Measurements from ENCODE around the gene GNAQ. TPM values are rescaled to one million over a fixed set of nuclear protein-coding genes. Genes with fewer than 3 reads are reported as not detected.

Gene GNAQ
- total and polyA plus RNA-seq, 3 donors from 2014 or later, result 23.5 to 42.9 (median 39.4) TPM

DNA sequence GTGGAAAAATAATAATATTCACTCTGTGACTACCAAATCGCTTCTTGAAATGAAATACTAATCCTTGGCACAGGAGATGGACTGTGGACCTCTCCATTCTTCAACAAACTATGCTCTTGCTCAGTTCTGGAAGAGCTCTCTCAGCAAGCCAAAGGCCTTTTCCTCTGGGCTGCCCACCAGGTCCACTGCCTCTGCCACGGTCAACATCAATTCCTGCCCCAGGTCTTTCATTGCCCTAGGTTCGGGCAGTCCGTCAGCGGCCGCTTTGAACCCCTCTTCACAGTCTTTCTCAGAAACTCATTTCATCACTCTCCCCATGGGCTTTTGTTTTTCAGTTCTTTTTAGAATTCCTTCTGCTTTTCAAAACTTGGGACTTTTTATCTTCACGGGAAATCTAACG is 64.9 kb downstream of the GNAQ start:
- DNase-seq, result no peak
- Histone ChIP-seq H3K27ac (no peak overlapping the region), H3K4me3 (no peak overlapping the region), H3K4me1 (peaks cover under 1% of the 10 kb centered on the region), H3K27me3 (no peaks in the 10 kb centered on the region), H3K36me3 (ENCODE audit: low read depth, missing control alignments) (no peaks in the 10 kb centered on the region), H3K9me3 (no peaks in the 10 kb centered on the region)
- intact Hi-C loops (cut with DNase I; ENCODE audit: low total_unique reads), result no loop called here
- WGBS, 2 donors, result 92 to 95% methylated on average over 8 of the region's 8 CpGs
- TF ChIP-seq, protein P1, sequence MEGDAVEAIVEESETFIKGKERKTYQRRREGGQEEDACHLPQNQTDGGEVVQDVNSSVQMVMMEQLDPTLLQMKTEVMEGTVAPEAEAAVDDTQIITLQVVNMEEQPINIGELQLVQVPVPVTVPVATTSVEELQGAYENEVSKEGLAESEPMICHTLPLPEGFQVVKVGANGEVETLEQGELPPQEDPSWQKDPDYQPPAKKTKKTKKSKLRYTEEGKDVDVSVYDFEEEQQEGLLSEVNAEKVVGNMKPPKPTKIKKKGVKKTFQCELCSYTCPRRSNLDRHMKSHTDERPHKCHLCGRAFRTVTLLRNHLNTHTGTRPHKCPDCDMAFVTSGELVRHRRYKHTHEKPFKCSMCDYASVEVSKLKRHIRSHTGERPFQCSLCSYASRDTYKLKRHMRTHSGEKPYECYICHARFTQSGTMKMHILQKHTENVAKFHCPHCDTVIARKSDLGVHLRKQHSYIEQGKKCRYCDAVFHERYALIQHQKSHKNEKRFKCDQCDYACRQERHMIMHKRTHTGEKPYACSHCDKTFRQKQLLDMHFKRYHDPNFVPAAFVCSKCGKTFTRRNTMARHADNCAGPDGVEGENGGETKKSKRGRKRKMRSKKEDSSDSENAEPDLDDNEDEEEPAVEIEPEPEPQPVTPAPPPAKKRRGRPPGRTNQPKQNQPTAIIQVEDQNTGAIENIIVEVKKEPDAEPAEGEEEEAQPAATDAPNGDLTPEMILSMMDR (IDR thresholded peaks at IDR 0.05), result no peak
- no peak for TF ChIP-seq POLR2A (IDR thresholded peaks at IDR 0.05)

DNA sequence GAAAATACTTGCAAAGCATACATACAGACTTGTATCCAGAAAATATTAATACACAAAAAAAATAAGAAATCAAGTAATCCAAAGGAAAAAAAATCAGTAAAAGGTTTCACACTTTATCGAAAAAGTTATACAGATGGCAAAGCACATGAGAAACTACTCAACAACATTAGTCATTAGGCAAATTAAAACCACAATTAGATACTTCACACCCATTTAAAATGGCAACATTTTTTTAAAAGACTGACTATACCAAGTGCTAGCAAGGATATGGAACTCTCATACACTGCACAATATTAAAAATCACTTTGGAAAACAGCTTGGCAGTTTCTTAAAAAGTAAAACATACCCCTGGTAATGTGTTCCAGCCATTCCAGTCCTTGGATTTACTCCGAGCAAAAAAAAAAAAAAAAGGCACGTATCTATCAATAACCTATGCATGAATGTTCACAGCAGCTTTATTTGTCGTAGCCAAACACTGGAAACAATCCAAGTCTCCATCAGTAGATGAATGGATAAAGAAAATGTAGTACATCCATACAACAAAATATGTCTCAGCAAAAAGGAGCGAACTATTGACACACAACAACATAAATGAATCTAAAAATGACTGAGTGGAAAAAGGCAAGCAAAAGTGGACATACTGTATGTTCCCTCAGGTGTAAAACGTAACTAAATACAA is 66.0 kb downstream of the GNAQ start:
- H3K9me3 ChIP-seq, result no peaks in the 10 kb centered on the region
- peaks cover 9% of the 10 kb centered on the region for H3K4me1 ChIP-seq
- H3K36me3 ChIP-seq (ENCODE audit: low read depth, missing control alignments), result no peaks in the 10 kb centered on the region
- TF ChIP-seq POLR2A (IDR thresholded peaks at IDR 0.05), result no peak
- TF ChIP-seq, protein P1 (IDR thresholded peaks at IDR 0.05), result no peak
- 74 to 84% methylated on average over 6 of the region's 6 CpGs for WGBS, 2 donors
- no peaks in the 10 kb centered on the region for H3K27me3 ChIP-seq
- H3K4me3 ChIP-seq, result no peak overlapping the region
- intact Hi-C loops (cut with DNase I; ENCODE audit: low total_unique reads), result no loop called here
- H3K27ac ChIP-seq, result no peak overlapping the region
- DNase-seq, result no peak

DNA sequence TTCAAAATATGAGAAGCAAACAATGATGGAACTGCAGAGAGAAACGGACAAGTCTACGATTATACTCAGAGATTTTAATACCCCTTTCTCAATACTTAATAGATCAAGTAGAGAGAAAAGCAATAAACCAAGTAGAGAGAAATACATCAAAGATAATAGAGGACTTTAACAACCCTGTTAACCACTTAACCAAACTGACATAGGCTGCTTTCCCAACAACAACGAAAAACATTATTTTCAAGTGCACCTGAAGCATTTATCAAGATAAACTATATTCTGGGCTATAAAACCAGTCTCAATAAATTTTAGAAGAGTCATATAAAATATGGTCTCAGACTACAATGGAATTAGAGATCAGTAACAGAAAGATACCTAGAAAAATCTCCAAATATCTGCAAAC is 67.4 kb downstream of the GNAQ start:
- no peak for DNase-seq
- H3K4me1 ChIP-seq, result peaks cover 9% of the 10 kb centered on the region
- H3K9me3 ChIP-seq, result no peaks in the 10 kb centered on the region
- intact Hi-C loops (cut with DNase I; ENCODE audit: low total_unique reads), result no loop called here
- H3K27ac ChIP-seq, result no peak overlapping the region
- H3K27me3 ChIP-seq, result no peaks in the 10 kb centered on the region
- no peak overlapping the region for H3K4me3 ChIP-seq
- H3K36me3 ChIP-seq (ENCODE audit: low read depth, missing control alignments), result no peaks in the 10 kb centered on the region
- 51 to 80% methylated on average over 3 of the region's 3 CpGs for WGBS, 2 donors
- no peak for TF ChIP-seq POLR2A (IDR thresholded peaks at IDR 0.05)
- TF ChIP-seq, protein P1 (IDR thresholded peaks at IDR 0.05), result no peak

DNA sequence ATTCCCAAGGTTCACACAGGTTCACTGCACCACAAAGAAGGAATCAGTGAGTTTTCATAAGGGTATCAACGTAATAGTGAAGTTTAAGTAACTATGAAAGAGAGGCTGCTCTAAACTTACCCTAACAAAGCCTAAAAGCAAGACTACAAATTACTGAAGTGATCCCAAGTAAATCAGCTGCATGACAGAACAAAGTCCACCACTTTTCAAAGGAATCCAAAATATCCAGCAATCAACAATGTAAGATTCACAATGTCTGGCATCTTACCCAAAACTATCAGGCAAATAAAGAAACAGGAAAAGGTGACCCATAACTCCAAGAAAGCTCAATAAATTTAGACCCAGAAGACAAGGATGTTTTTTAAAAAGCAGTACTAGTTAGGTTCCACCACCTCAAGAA is 70.1 kb downstream of the GNAQ start:
- Histone ChIP-seq H3K36me3 (ENCODE audit: low read depth, missing control alignments) (no peaks in the 10 kb centered on the region), H3K4me3 (no peak overlapping the region), H3K4me1 (peaks cover 12% of the 10 kb centered on the region), H3K27me3 (no peaks in the 10 kb centered on the region), H3K9me3 (no peaks in the 10 kb centered on the region), H3K27ac (peak overlapping the region in 1 of 2 donors; percentile 12)
- intact Hi-C loops (cut with DNase I; ENCODE audit: low total_unique reads), result no loop called here
- no peak for TF ChIP-seq POLR2A (IDR thresholded peaks at IDR 0.05)
- TF ChIP-seq, protein P1 (IDR thresholded peaks at IDR 0.05), result no peak
- 75 to 76% methylated on average over 1 of the region's 1 CpG for WGBS, 2 donors
- no peak for DNase-seq

Measured in testis (tissue), 3 donors.